ENCODE measurements around the gene LAMTOR3. TPM values are rescaled to one million over a fixed set of nuclear protein-coding genes. Genes with fewer than 3 reads are reported as not detected.
"Not testable (repeated sequence)": the region's sequence is repeated elsewhere in the genome, so short reads cannot be mapped to it uniquely, and the experiment has no call there.

The LAMTOR3 gene
- polyA plus RNA-seq, 4 donors, result 80.0 to 105 (median 97.3) TPM

DNA sequence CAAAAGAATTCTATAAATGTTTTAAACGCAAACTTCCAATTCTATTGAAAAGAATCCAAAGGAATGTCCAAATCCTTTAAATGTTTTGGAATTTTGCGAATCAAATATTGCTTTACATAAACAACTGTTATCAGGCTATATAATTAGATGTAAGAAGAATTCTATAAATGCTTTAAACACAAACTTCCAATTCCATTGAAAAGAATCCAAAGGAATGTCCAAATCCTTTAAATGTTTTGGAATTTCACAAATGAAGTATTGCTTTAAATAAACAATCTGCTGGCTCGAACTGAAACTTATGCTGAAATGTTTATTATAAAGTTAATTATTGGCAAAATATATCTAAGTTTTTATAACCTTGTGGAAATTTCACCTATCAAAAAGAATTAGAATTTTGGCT, 61.5 kb downstream of the LAMTOR3 start:
- DNase-seq (ENCODE audit: low read depth in 4 of 4, low spot score in 2 of 4), result no peak

DNA sequence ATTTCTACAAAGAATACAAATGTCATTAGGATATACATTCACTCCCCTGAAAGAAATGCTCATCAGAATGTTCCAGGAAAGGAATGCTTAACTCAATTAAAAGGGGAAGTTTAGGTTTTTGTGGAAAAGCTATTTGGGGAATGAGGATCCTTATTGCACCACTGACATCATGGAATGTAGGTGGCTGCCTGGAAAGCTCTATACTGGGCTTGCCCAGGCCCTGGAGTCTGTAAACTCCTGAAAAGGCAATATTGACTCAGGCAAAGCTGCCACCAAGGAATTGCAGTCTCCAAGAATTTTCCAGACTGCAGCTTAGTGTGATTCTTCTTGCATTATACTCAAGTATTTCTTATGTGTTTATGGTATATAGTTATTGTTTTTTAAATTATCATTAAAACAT, 61.9 kb downstream of the LAMTOR3 start:
- DNase-seq (ENCODE audit: low read depth in 4 of 4, low spot score in 2 of 4), result no peak

DNA sequence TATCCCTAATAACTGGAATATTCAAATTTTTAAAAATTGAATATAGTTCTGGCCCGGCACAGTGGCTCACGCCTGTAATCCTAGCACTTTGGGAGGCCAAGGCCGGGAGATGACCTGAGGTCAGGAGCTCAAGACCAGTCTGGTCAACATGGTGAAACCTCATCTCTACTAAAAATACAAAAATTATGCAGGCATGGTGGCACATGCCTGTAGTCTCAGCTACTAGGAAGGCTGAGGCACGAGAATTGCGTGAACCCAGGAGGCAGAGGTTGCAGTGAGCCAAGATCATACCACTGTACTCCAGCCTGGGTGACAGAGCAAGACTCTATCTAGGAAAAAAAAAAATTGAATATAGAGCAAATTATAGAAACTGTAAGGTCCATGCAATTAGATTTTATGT, 64.2 kb downstream of the LAMTOR3 start:
- DNase-seq (ENCODE audit: low read depth in 4 of 4, low spot score in 2 of 4), result not testable (repeated sequence)

DNA sequence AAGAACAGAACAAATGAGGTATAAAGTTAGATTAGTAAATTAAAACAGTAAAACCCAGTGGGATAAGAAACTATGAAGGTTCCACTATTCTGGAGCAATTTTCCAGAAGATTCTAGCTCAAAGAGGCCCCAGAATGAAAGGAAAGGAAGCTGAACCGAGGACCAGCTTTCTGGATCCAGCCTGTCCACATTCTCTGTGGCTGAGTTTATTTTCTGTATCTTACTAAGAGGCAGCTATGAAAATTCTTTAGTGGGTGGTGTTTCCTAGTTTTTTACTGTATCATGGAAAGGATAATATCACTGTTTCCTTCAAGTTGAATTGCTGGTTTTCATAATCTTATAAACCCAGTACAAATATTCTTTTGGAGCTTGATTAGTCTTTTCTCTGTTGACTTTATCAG, 65.8 kb downstream of the LAMTOR3 start:
- no peak for DNase-seq (ENCODE audit: low read depth in 4 of 4, low spot score in 2 of 4)

Other genes with a start within 250 kb of the LAMTOR3 start
- 1 to 10 TPM in 1 of 4 donors, under 1 TPM in 3; 0.77 to 1.0 (median 0.81) TPM for gene C4orf54, start 236.6 kb downstream of the LAMTOR3 start, polyA plus RNA-seq (ENCODE audit: insufficient read length in 4 of 4)
- 1 to 10 TPM in 2 of 4 donors, under 1 TPM in 2; 0.97 to 1.4 (median 1.1) TPM for gene DAPP1, start 77.6 kb downstream of the LAMTOR3 start, polyA plus RNA-seq (ENCODE audit: insufficient read length in 4 of 4)
- gene DNAJB14, start 52.2 kb upstream of the LAMTOR3 start, polyA plus RNA-seq (ENCODE audit: insufficient read length in 4 of 4), result 10 to 100 TPM; 31.7 to 42.4 (median 36.6) TPM
- 100 to 1,000 TPM; 344 to 407 (median 367) TPM for gene H2AZ1, start 55.8 kb upstream of the LAMTOR3 start, polyA plus RNA-seq (ENCODE audit: insufficient read length in 4 of 4)